Liver (tissue), 9 donors: ENCODE data around the gene HEATR5B. TPM values are rescaled to one million over a fixed set of nuclear protein-coding genes. Genes with fewer than 3 reads are reported as not detected.

Source experiments
- DNase-seq: peaks from one replicate; pipeline ENCODE4 v3.0.0-alpha.2; 2017; ENCODE audit warnings: low spot score
- H3K27ac ChIP-seq, 2 donors: one replicate each; pipeline ENCODE4 v1.7.0; 2013; ENCODE audit warnings: inconsistent platforms in 2 of 2, low read length in 2 of 2, control low read depth in 1 of 2, low read depth in 1 of 2, mild to moderate bottlenecking in 1 of 2
- H3K27me3 ChIP-seq, 4 donors: one replicate each; pipeline versions ENCODE4 v1.6.1 to v1.7.0; 2013; ENCODE audit warnings: low read length in 3 of 4, inconsistent platforms in 1 of 4, mild to moderate bottlenecking in 1 of 4, moderate library complexity in 1 of 4; ENCODE audit not compliant: control insufficient read depth in 4 of 4, insufficient read depth in 4 of 4
- H3K36me3 ChIP-seq, 4 donors: one replicate each; pipeline versions ENCODE4 v1.6.1 to v1.7.0; 2013; ENCODE audit warnings: low read length in 3 of 4, mild to moderate bottlenecking in 3 of 4, low read depth in 1 of 4, moderate library complexity in 1 of 4; ENCODE audit not compliant: control insufficient read depth in 4 of 4, insufficient read depth in 3 of 4
- H3K4me1 ChIP-seq, 4 donors: one replicate each; pipeline versions ENCODE4 v1.6.1 to v1.7.0; 2013; ENCODE audit warnings: low read length in 3 of 4, mild to moderate bottlenecking in 3 of 4, moderate library complexity in 1 of 4; ENCODE audit not compliant: control insufficient read depth in 4 of 4, insufficient read depth in 4 of 4
- H3K4me3 ChIP-seq, 3 donors: one replicate each; pipeline versions ENCODE4 v1.6.1 to v1.7.0; 2013; ENCODE audit warnings: low read length in 3 of 3, control low read depth in 1 of 3, low read depth in 1 of 3, mild to moderate bottlenecking in 1 of 3
- H3K9ac ChIP-seq, 2 donors: one replicate each; pipeline ENCODE4 v1.7.0; 2013; ENCODE audit warnings: low read length in 2 of 2, mild to moderate bottlenecking in 2 of 2, moderate library complexity in 2 of 2, control low read depth in 1 of 2, low read depth in 1 of 2
- H3K9me3 ChIP-seq, 4 donors: one replicate each; pipeline versions ENCODE4 v1.6.1 to v1.7.0; 2013; ENCODE audit warnings: low read length in 3 of 4; ENCODE audit not compliant: control insufficient read depth in 4 of 4
- ATF3 ChIP-seq: IDR thresholded peaks from 2 replicates; pipeline ENCODE4 v1.6.1; 2016; ENCODE audit warnings: antibody characterized with exemption
- EGR1 ChIP-seq, 2 donors: IDR thresholded peaks; 2 replicates each; pipeline ENCODE4 v1.6.1; 2016 to 2018; ENCODE audit warnings: antibody characterized with exemption in 2 of 2, low read depth in 2 of 2
- FOXA1 ChIP-seq: IDR thresholded peaks from 2 replicates; pipeline ENCODE4 v1.6.1; 2016; ENCODE audit warnings: antibody characterized with exemption
- FOXA2 ChIP-seq: IDR thresholded peaks from 2 replicates; pipeline ENCODE4 v1.6.1; 2016; ENCODE audit warnings: antibody characterized with exemption
- GABPA ChIP-seq, 2 donors: IDR thresholded peaks in 1 of 2; conservative IDR thresholded peaks in 1 of 2; 2 replicates each; pipeline ENCODE4 v1.6.1; 2016; ENCODE audit warnings: antibody characterized with exemption in 2 of 2, mild to moderate bottlenecking in 1 of 2, moderate library complexity in 1 of 2
- HNF4A ChIP-seq, 2 donors: conservative IDR thresholded peaks; 2 replicates each; pipeline ENCODE4 v1.6.1; 2016; ENCODE audit warnings: antibody characterized with exemption in 2 of 2, mild to moderate bottlenecking in 2 of 2
- HNF4G ChIP-seq: IDR thresholded peaks from 2 replicates; pipeline ENCODE4 v1.6.1; 2016; ENCODE audit warnings: antibody characterized with exemption
- RAD21 ChIP-seq, 2 donors: IDR thresholded peaks; 2 replicates each; pipeline ENCODE4 v1.6.1; 2016; ENCODE audit warnings: antibody characterized with exemption in 2 of 2, mild to moderate bottlenecking in 2 of 2
- REST ChIP-seq: IDR thresholded peaks from 2 replicates; pipeline ENCODE4 v1.6.1; 2016; ENCODE audit warnings: antibody characterized with exemption, mild to moderate bottlenecking
- SP1 ChIP-seq: IDR thresholded peaks from 2 replicates; pipeline ENCODE4 v1.6.1; 2018; ENCODE audit warnings: antibody characterized with exemption, mild to moderate bottlenecking
- ZBTB33 ChIP-seq: IDR thresholded peaks from 2 replicates; pipeline ENCODE4 v1.6.1; 2016; ENCODE audit warnings: antibody characterized with exemption
- WGBS: extraction: QIAGEN DNeasy Blood & Tissue Kit; methylation state at CpG from one replicate; pipeline ENCODE4 v1.1.7; 2013; 5-methylcytosine and 5-hydroxymethylcytosine counted together
- polyA plus RNA-seq, 2 donors: library from polyadenylated mRNA; stranded (reverse) in 1 of 2; unstranded in 1 of 2; fragments of 200-250 nt in 1 of 2; fragments of >200 nt in 1 of 2; fragmentation: Nextera tagmentation in 1 of 2; extraction: Ambion mirVana in 1 of 2; gene quantifications; one replicate each; pipeline versions ENCODE4 v1.2.1 to v1.2.3, GENCODE V29; 2013 to 2015
- total RNA-seq, 2 donors: library from RNA; depleted of rRNA; stranded (reverse); fragments of >200 nt; gene quantifications; one replicate each; pipeline ENCODE4 v1.2.3, GENCODE V29; 2014
- TF ChIP-seq, protein P1 (sequence below): fragments of 150-350 bp; IDR thresholded peaks from 2 replicates; pipeline ENCODE4 v1.5.1; 2017; ENCODE audit warnings: improper control_type of control experiment, low read depth, low read length; ENCODE audit not compliant: missing input control
- donor health status: healthy.
- donor health status: healthy.
- donor health status: healthy.
- donor health status: healthy.
- donor health status: healthy.

The HEATR5B gene
- total and polyA plus RNA-seq, 4 donors = 4.1 to 24.3 (median 11.6) TPM

- Histone ChIP-seq H3K4me1 (no peaks in the 10 kb centered on the region), H3K36me3 (peaks cover 0 to 5% (median 1%) of the 10 kb centered on the region in 4 donors), H3K9ac (no peak overlapping the region), H3K27me3 (no peaks in the 10 kb centered on the region), H3K9me3 (no peaks in the 10 kb centered on the region), H3K4me3 (no peak overlapping the region), H3K27ac (no peak overlapping the region)
- no peak for DNase-seq
- WGBS = 87% methylated on average over 2 of the region's 2 CpGs
- no peak for TF ChIP-seq GABPA (IDR thresholded peaks at IDR 0.05 in 1 of 2, conservative IDR thresholded peaks at IDR 0.05 in 1 of 2)
- no peak for TF ChIP-seq REST
Measured at GRCh38 chr2:36976065-36976464, 108.1 kb downstream of the HEATR5B start.

DNA sequence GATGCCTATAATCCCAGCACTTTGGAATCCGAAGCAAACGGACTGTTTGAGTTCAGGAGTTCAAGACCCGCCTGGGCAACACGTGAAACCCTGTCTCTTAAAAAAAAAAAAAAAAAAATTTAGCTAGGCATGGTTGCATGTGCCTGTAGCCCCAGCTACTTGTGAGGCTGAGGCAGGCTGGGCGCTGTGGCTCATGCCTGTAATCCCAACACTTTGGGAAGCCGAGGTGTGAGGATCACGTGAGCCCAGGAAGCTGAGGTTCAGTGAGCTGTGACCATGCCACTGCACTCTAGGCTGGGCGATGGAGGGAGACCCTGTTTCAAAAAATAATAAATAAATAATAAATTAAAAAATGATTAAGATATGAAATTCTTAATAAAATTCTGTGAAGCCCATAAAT lies 108.9 kb downstream of the HEATR5B start:
- DNase-seq = no peak
- Histone ChIP-seq H3K4me1 (no peaks in the 10 kb centered on the region), H3K27me3 (no peaks in the 10 kb centered on the region), H3K27ac (no peak overlapping the region), H3K9ac (no peak overlapping the region), H3K36me3 (peaks cover 0 to 2% (median 0%) of the 10 kb centered on the region in 4 donors), H3K9me3 (no peaks in the 10 kb centered on the region), H3K4me3 (no peak overlapping the region)
- TF ChIP-seq ATF3 (no peak), FOXA1 (no peak), EGR1 (IDR thresholded peaks at IDR 0.05; ENCODE audit: low read depth in 2 of 2) (no peak), HNF4G (no peak), FOXA2 (no peak), SP1 (no peak), ZBTB33 (no peak), HNF4A (conservative IDR thresholded peaks at IDR 0.05) (no peak), REST (no peak), RAD21 (IDR thresholded peaks at IDR 0.05) (no peak)
- TF ChIP-seq, protein P1, sequence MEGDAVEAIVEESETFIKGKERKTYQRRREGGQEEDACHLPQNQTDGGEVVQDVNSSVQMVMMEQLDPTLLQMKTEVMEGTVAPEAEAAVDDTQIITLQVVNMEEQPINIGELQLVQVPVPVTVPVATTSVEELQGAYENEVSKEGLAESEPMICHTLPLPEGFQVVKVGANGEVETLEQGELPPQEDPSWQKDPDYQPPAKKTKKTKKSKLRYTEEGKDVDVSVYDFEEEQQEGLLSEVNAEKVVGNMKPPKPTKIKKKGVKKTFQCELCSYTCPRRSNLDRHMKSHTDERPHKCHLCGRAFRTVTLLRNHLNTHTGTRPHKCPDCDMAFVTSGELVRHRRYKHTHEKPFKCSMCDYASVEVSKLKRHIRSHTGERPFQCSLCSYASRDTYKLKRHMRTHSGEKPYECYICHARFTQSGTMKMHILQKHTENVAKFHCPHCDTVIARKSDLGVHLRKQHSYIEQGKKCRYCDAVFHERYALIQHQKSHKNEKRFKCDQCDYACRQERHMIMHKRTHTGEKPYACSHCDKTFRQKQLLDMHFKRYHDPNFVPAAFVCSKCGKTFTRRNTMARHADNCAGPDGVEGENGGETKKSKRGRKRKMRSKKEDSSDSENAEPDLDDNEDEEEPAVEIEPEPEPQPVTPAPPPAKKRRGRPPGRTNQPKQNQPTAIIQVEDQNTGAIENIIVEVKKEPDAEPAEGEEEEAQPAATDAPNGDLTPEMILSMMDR = no peak
- 90% methylated on average over 8 of the region's 8 CpGs for WGBS
